D341Med (cell line): Measurements from ENCODE around the gene HS6ST1.
"Not testable (repeated sequence)": the region's sequence is repeated elsewhere in the genome, so short reads cannot be mapped to it uniquely, and the experiment has no call there.

ENCODE experiments used
- DNase-seq: peaks from one replicate; pipeline ENCODE4 v3.0.0; 2012; ENCODE audit warnings: low spot score

The HS6ST1 gene

DNA sequence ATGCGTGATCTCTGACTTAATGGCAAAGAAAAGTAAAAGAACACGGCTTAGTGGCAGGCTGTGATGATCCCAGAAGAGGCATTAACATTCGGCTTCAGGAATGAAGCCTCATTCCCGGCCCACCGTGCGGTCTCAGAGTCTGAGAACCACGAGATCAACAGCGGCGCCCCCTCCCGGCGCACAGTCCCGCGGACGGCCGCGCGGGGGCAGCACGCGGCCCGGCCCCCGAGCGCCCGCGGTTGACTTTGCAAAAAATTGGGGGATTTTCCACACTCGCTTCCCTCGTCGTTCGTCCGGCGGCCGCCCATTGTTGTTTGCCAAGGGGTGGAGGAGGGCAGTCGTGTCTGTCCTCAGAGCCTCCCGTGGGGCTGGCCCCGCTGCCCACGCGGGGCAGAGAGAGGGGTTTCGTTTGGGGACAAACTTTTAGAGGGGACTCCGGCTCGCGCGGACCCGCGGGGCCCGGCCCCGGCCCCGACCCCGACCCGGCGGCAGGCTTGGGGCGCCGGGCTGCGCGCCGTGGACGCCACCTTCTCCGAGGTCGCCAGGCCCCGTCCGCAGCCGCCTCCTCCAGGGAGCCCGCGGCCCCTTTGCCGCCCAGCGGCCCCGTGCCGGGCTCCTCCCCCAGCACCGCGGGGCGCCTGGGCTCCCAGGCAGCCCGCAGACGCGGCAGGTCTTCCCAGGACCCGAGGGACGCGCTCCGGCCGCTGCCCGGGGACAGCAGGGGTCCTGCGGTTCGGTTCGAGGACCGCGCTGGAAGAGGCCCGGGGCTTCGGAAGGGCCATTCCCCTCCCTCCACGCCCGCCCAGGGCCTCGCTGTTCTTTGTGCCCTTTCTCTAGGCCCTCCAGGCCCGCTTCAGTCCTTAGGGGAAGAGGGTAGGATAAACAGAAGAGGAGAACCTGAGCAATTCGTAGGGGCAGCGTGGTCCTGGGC lies 3.4 kb upstream of the HS6ST1 start:
- DNase-seq: peak; percentile 94

DNA sequence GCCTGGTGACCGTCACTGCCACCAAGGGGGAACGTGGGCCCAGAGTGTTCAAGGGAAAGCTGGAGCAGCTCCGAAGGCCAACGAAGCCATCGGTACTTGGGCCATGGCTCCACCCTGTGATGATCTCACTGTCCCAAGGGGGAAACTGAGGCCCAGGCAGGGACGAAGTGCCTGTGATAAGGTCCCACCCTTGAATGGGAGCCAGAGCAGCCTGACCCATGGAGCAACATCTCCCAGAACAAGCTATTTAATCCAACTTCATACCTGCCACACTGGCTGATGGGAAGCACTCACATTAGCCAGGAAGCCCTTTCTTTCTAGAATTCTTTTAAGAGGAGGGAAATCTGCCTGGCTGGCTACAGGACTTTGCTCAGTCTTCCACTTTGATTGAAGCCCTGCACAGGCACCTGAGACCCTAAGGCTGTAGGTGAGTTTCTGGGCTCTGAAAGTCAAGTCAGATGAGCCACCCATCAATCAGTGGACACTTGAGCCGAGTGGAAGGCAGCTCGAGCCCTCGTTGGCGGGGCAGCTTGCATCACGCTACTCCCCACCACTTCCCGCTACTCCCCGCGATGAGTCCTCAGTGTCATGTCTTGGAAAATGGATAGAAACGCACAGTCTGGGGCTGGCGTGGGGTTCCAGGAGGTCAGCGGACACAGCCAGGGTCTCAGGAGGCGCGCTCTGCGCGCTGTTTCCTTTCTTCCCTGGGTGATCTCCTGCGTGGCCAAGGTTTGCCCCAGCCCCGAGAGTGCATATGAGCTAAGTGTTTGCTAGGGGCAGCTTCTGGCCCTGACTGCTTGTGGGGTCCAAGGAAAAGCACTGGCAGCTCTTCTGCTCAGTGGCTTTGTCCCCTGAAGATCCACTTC lies 2.5 kb upstream of the HS6ST1 start:
- peak; percentile 8 for DNase-seq

GRCh38 chr2:128320192-128320905 lies 1.7 kb upstream of the HS6ST1 start:
- DNase-seq: peak; percentile 23

GRCh38 chr2:128319631-128320191 lies 1.0 kb upstream of the HS6ST1 start:
- peak; percentile 21 for DNase-seq

DNA sequence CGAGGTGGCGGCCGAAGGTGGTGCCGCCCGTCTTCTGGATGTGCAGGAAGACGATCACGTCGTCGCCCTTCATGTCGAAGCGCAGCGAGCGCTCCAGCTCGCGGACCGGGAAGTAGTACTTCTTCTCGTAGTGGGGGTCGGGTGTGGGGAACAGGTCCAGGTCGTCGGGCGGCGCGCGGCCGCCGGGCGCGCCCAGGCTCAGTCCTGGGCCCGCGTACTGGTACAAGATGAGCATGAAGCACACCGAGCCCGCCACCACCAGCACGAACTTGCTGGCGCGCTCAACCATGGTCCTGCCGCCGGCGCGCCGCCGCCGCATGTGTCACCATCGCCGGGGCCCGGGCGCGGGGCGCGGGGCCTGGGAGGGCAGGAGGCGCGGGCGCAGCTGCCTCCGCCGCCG lies 423 bp downstream of the HS6ST1 start:
- peak; percentile 33 for DNase-seq

DNA sequence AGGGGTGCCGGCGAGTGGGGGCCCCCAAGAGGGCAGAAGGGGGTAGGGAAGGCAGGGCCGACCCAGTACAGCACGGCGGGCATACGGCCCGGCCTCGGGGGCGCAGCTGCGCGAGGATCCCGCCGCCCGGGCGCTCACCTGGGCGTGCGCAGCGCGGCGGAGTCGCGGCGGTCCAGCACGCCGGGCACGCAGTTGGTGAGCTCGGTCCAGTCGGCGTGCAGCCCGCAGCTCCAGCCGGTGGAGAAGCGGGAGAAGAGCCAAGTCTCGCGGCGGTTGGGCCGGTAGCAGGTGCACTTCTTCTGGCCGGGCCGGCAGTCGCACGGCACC lies 806 bp downstream of the HS6ST1 start:
- not testable (repeated sequence) for DNase-seq

GRCh38 chr2:128317181-128317898 lies 1.3 kb downstream of the HS6ST1 start:
- DNase-seq: peak; percentile 48

- DNase-seq: peak; percentile 15
These were observed 1.9 kb downstream of the HS6ST1 start for GRCh38 chr2:128316777-128317180.

- DNase-seq: peak; percentile 18
These were observed 2.6 kb downstream of the HS6ST1 start for GRCh38 chr2:128315829-128316776.

GRCh38 chr2:128315122-128315828 lies 3.4 kb downstream of the HS6ST1 start:
- DNase-seq: peak; percentile 7

- DNase-seq: peak; percentile 5
These were observed 4.1 kb downstream of the HS6ST1 start for GRCh38 chr2:128314348-128315121.

GRCh38 chr2:128313931-128314347 lies 4.7 kb downstream of the HS6ST1 start:
- DNase-seq: peak; percentile 4

DNA sequence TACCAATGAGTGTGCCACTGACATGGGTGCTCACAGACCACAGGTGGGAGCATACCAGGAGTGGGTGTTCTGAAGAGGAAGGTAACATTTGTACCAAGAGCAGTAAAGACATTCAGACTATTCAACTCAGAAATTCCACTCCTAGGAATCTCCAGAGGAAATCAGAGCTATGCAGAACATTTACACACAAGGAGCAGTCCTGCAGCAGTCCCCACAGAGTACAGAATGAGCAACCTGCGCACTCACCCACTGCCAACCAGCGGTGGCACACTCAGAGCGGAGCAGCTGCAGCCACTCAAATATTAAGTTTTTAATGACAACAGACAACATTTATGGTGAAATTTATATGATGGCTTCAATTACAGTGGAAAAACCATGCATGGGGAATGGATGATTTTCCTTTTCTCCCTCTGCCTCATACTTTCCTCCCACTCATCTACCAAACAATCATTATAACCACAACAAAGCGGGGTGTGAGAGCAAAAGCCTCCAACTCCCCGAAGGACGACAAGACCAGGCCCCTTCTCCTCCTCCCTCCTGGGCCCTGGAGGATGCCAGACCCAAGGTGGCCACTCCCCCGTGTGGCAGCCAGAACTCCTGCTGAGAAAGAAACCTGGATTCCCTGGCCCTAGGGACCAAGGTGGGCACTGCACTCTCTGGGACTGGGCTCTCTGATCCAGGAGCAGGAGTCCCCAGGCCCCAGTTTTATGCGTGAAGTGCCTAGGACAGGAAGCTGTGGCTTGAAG lies 5.4 kb downstream of the HS6ST1 start:
- peak; percentile 57 for DNase-seq

DNA sequence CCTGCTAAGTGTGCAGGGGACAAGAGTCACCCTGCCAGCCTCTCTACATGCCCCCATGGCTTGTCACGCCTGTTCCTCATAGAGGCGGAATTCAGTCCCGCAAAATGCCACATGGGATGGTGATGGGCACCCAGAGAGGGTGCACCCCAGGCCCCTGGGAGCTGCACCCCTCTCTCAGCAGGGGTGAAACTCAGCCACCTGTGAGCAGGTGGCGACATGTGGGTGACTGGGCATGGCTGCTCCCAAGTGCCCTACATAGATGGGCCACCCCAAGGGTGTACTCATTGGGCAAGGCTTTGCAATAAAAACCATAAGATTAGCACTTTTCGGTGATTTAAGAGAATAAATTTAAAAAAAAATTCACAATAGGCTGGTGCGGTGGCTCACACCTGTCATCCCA lies 6.3 kb downstream of the HS6ST1 start:
- DNase-seq: no peak

DNA sequence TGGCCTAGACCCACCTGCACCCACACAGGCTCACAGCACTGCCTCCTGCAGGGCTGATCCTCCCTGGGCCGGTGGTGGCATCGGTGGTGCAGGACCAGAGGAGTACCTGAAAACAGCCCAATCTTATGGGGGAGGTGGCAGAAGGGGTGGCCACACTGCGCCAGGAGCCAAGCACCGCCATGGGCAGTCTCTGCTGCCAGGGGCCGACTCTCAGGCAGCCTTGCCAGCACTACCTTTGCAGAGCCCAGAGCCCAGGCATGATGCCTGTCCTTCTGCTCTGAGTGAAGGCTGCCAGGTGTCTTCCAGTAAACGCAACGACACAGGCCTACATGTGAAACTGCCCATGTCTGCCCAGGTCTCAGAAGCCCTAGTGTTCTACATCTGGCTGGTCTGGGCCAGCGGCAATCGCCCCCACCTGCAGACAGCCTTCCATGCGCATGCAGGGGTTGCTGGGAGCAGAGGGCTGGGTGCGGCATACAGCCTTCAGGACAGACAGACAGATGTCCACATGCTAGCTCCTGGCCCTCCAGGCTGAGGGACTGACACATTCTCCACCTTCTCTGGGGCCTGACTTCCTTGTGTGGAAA lies 6.8 kb downstream of the HS6ST1 start:
- peak; percentile 3 for DNase-seq

GRCh38 chr2:128311216-128311754 lies 7.4 kb downstream of the HS6ST1 start:
- DNase-seq: peak; percentile 5

GRCh38 chr2:128310761-128311160 lies 7.9 kb downstream of the HS6ST1 start:
- DNase-seq: peak; percentile 4
